Measurements from ENCODE around the gene OBSCN. TPM values are rescaled to one million over a fixed set of nuclear protein-coding genes. Genes with fewer than 3 reads are reported as not detected.

The OBSCN gene
- total and polyA plus RNA-seq, 4 donors: 0.54 to 5.6 (median 2.7) TPM

DNA sequence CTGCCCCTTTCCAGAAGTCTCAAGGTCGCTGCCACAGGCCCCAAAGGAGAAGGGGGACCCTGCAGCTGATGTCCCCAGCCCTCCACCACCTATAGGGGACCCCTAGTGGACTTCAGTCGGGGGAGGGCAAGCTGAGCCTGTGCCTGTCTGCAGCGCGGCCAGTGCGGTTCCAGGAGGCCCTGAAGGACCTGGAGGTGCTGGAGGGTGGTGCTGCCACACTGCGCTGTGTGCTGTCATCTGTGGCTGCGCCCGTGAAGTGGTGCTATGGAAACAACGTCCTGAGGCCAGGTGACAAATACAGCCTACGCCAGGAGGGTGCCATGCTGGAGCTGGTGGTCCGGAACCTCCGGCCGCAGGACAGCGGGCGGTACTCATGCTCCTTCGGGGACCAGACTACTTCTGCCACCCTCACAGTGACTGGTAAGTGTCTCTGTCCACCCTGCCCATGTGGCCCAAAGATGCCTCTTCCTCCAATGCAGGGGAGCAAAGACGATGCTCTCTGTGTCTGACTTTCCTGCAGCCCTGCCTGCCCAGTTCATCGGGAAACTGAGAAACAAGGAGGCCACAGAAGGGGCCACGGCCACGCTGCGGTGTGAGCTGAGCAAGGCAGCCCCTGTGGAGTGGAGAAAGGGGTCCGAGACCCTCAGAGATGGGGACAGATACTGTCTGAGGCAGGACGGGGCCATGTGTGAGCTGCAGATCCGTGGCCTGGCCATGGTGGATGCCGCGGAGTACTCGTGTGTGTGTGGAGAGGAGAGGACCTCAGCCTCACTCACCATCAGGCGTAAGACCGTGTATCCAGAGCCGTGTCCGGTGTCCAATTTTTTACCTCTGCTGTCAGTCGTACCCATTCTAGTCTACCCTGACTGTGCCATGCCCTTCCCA lies 79.9 kb downstream of the OBSCN start:
- no peaks in the 10 kb centered on the region for H3K36me3 ChIP-seq (ENCODE audit: control insufficient read depth in 4 of 4, insufficient read depth in 3 of 4, low read depth in 1 of 4, low read length in 3 of 4)
- no peak for DNase-seq (ENCODE audit: low spot score)
- no peaks in the 10 kb centered on the region for H3K9me3 ChIP-seq (ENCODE audit: control insufficient read depth in 4 of 4, low read length in 3 of 4)
- H3K27me3 ChIP-seq (ENCODE audit: control insufficient read depth in 4 of 4, insufficient read depth in 4 of 4, low read length in 3 of 4): no peaks in the 10 kb centered on the region
- TF ChIP-seq EGR1 (IDR thresholded peaks at IDR 0.05; ENCODE audit: low read depth in 2 of 2): no peak
- TF ChIP-seq FOXA2 (IDR thresholded peaks at IDR 0.05): no peak
- TF ChIP-seq REST (IDR thresholded peaks at IDR 0.05): no peak
- TF ChIP-seq NR2F2 (IDR thresholded peaks at IDR 0.05): no peak
- no peak for TF ChIP-seq RAD21 (IDR thresholded peaks at IDR 0.05)
- H3K27ac ChIP-seq (ENCODE audit: low read depth in 1 of 2, low read length in 2 of 2): no peak overlapping the region
- no peak overlapping the region for H3K4me3 ChIP-seq (ENCODE audit: low read depth in 1 of 3, low read length in 3 of 3)
- no peaks in the 10 kb centered on the region for H3K4me1 ChIP-seq (ENCODE audit: control insufficient read depth in 4 of 4, insufficient read depth in 4 of 4, low read length in 3 of 4)
- WGBS: 95% methylated on average over 32 of the region's 32 CpGs
- no peak overlapping the region for H3K9ac ChIP-seq (ENCODE audit: low read depth in 1 of 2, low read length in 2 of 2)

DNA sequence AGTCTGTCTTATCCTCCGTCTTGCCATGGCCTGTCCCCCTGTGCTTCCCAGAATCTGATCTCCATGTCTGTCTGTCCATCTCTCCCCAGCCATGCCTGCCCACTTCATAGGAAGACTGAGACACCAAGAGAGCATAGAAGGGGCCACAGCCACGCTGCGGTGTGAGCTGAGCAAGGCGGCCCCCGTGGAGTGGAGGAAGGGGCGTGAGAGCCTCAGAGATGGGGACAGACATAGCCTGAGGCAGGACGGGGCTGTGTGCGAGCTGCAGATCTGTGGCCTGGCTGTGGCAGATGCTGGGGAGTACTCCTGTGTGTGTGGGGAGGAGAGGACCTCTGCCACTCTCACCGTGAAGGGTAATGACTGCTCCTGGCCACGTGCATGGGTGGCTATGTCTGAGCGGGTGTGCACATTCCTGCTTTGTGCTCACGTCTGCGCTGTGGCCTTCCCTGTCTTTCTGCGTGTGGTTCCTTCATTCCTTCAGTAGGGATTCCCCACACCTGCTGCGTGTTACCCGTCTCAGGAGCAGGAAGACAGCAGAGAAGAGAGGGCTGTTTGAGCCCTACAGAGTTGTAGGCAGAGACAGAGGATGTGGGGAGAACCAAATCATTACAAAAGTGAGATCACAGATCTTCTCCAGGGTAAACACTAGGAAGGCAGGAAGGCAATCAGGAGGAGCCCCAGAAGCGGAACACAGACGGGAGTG lies 80.8 kb downstream of the OBSCN start:
- no peak overlapping the region for H3K9ac ChIP-seq (ENCODE audit: low read depth in 1 of 2, low read length in 2 of 2)
- H3K36me3 ChIP-seq (ENCODE audit: control insufficient read depth in 4 of 4, insufficient read depth in 3 of 4, low read depth in 1 of 4, low read length in 3 of 4): no peaks in the 10 kb centered on the region
- no peaks in the 10 kb centered on the region for H3K27me3 ChIP-seq (ENCODE audit: control insufficient read depth in 4 of 4, insufficient read depth in 4 of 4, low read length in 3 of 4)
- no peaks in the 10 kb centered on the region for H3K4me1 ChIP-seq (ENCODE audit: control insufficient read depth in 4 of 4, insufficient read depth in 4 of 4, low read length in 3 of 4)
- no peaks in the 10 kb centered on the region for H3K9me3 ChIP-seq (ENCODE audit: control insufficient read depth in 4 of 4, low read length in 3 of 4)
- no peak for DNase-seq (ENCODE audit: low spot score)
- WGBS: 90% methylated on average over 18 of the region's 18 CpGs
- H3K4me3 ChIP-seq (ENCODE audit: low read depth in 1 of 3, low read length in 3 of 3): no peak overlapping the region
- no peak for TF ChIP-seq TAF1 (conservative IDR thresholded peaks at IDR 0.05)
- TF ChIP-seq, protein P1, sequence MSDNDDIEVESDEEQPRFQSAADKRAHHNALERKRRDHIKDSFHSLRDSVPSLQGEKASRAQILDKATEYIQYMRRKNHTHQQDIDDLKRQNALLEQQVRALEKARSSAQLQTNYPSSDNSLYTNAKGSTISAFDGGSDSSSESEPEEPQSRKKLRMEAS (IDR thresholded peaks at IDR 0.05): no peak
- no peak for TF ChIP-seq EGR1 (IDR thresholded peaks at IDR 0.05; ENCODE audit: low read depth in 2 of 2)
- TF ChIP-seq ATF3 (IDR thresholded peaks at IDR 0.05): no peak
- no peak for TF ChIP-seq GABPA (IDR thresholded peaks at IDR 0.05 in 1 of 2, conservative IDR thresholded peaks at IDR 0.05 in 1 of 2)
- TF ChIP-seq SP1 (IDR thresholded peaks at IDR 0.05): no peak
- no peak for TF ChIP-seq FOXA2 (IDR thresholded peaks at IDR 0.05)
- no peak for TF ChIP-seq NR2F2 (IDR thresholded peaks at IDR 0.05)
- H3K27ac ChIP-seq (ENCODE audit: low read depth in 1 of 2, low read length in 2 of 2): no peak overlapping the region

DNA sequence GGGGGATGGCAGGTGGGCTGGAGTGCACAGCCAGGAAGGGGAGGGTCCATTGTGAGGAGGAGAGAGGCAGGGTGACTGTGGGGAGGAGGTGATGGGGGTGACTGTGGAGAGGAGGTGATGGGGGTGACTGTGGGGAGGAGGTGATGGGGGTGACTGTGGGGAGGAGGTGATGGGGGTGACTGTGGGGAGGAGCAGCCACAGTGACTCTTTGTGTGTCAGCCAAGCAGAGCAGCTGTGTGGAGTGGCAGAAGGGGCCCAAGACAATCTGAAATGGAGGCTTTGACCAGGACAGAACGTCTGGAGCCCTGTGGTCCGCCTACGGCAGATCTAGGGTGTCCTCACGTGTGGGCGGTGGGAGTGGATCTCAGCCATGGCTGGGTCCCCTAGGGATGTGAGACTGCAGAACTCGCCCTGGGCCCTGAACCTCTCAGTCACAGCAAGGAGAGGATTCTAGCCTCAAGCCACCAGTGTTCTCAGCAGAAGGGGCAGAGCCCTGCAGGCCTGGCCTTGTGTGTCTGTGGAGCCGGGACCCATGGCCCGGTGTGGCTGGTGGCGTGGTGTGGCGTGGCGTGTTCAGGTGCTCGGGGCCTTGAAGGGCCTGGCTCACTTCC lies 81.5 kb downstream of the OBSCN start:
- no peak overlapping the region for H3K4me3 ChIP-seq (ENCODE audit: low read depth in 1 of 3, low read length in 3 of 3)
- no peaks in the 10 kb centered on the region for H3K9me3 ChIP-seq (ENCODE audit: control insufficient read depth in 4 of 4, low read length in 3 of 4)
- no peak for DNase-seq (ENCODE audit: low spot score)
- H3K27me3 ChIP-seq (ENCODE audit: control insufficient read depth in 4 of 4, insufficient read depth in 4 of 4, low read length in 3 of 4): no peaks in the 10 kb centered on the region
- TF ChIP-seq NR2F2 (IDR thresholded peaks at IDR 0.05): no peak
- H3K27ac ChIP-seq (ENCODE audit: low read depth in 1 of 2, low read length in 2 of 2): no peak overlapping the region
- WGBS: 87% methylated on average over 12 of the region's 12 CpGs
- no peaks in the 10 kb centered on the region for H3K36me3 ChIP-seq (ENCODE audit: control insufficient read depth in 4 of 4, insufficient read depth in 3 of 4, low read depth in 1 of 4, low read length in 3 of 4)
- H3K4me1 ChIP-seq (ENCODE audit: control insufficient read depth in 4 of 4, insufficient read depth in 4 of 4, low read length in 3 of 4): no peaks in the 10 kb centered on the region
- H3K9ac ChIP-seq (ENCODE audit: low read depth in 1 of 2, low read length in 2 of 2): no peak overlapping the region
